GM19238 (cell line): ENCODE measurements around the gene CCT2.

Experiments
- DNase-seq: peaks from one replicate; pipeline ENCODE4 v3.0.0; 2011; ENCODE audit warnings: low spot score; ENCODE audit not compliant: insufficient read length

Gene CCT2

GRCh38 chr12:69641546-69641945, 56.3 kb downstream of the CCT2 start:
- no peak for DNase-seq

- no peak for DNase-seq
Observed at GRCh38 chr12:69642531-69642930, 57.3 kb downstream of the CCT2 start.

- DNase-seq, result no peak
Observed at GRCh38 chr12:69644511-69644910, 59.3 kb downstream of the CCT2 start.

GRCh38 chr12:69645031-69645430, 59.8 kb downstream of the CCT2 start:
- no peak for DNase-seq

GRCh38 chr12:69647178-69647577, 61.9 kb downstream of the CCT2 start:
- DNase-seq, result no peak

GRCh38 chr12:69648476-69648875, 63.2 kb downstream of the CCT2 start:
- no peak for DNase-seq

GRCh38 chr12:69649529-69649928, 64.3 kb downstream of the CCT2 start:
- no peak for DNase-seq
